Neural progenitor cell (in vitro differentiated cells): ENCODE data around the gene ADORA1.

Source experiments
- EZH2 ChIP-seq: fragments of 200-600 bp; sonication (generic); IDR thresholded peaks from 2 replicates; pipeline ENCODE4 v1.6.1; 2017; ENCODE audit warnings: antibody characterized with exemption, mild to moderate bottlenecking, moderate library complexity
- TF ChIP-seq, protein P1 (sequence below): fragments of 200-600 bp; sonication (generic); IDR thresholded peaks from 2 replicates; pipeline ENCODE4 v1.5.1; 2017; ENCODE audit warnings: antibody characterized with exemption, mild to moderate bottlenecking

DNA sequence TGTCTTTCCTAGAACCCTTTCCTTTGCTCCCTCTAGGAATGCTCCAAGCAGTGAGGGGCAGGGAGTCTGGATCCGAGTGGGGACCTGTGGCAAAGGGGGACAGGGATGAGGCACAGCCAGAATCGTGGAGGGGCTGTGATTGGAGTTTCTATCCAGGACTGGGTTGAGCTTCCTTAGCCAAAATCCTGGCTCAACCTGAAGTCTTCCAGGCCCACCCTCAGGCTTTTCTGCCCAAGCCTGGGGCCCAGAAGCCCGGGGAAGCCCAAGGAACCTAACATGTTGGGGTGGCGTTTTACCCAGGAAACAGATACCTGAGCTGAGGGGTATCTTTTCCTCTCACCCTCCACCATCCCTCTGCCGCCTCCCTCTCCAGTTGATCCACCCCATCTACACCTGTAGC, 47.1 kb upstream of the ADORA1 start:
- TF ChIP-seq, protein P1, sequence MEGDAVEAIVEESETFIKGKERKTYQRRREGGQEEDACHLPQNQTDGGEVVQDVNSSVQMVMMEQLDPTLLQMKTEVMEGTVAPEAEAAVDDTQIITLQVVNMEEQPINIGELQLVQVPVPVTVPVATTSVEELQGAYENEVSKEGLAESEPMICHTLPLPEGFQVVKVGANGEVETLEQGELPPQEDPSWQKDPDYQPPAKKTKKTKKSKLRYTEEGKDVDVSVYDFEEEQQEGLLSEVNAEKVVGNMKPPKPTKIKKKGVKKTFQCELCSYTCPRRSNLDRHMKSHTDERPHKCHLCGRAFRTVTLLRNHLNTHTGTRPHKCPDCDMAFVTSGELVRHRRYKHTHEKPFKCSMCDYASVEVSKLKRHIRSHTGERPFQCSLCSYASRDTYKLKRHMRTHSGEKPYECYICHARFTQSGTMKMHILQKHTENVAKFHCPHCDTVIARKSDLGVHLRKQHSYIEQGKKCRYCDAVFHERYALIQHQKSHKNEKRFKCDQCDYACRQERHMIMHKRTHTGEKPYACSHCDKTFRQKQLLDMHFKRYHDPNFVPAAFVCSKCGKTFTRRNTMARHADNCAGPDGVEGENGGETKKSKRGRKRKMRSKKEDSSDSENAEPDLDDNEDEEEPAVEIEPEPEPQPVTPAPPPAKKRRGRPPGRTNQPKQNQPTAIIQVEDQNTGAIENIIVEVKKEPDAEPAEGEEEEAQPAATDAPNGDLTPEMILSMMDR: no peak
- TF ChIP-seq EZH2: no peak
